SK-N-SH (cell line): ENCODE data around the gene TMEM129. TPM values are rescaled to one million over a fixed set of nuclear protein-coding genes. Genes with fewer than 3 reads are reported as not detected.

Source experiments
- CTCF ChIA-PET: fragments of 300-600, 350-600 bp; formaldehyde crosslinking; extraction: SDS; loops from one replicate; lab custom pipeline; 2021; lab: Yijun Ruan, JAX
- POLR2A ChIA-PET: fragments of 350-600 bp; sonication (Branson Sonifier 250); formaldehyde crosslinking; extraction: SDS; loops from one replicate; lab custom pipeline; 2020; ENCODE audit warnings: antibody characterized with exemption, inconsistent platforms; lab: Yijun Ruan, JAX
- DNase-seq: peaks from one replicate; pipeline ENCODE4 v3.0.0; 2012
- H2AFZ ChIP-seq: fragments of 200-600 bp; sonication (generic); 2 replicates; pipeline ENCODE4 v1.8.1; 2016; ENCODE audit warnings: antibody characterized with exemption, mild to moderate bottlenecking, low read depth
- H3F3A ChIP-seq: fragments of 200-600 bp; sonication (generic); replicated peaks from 2 replicates; pipeline ENCODE3; 2016; ENCODE audit warnings: antibody characterized with exemption, mild to moderate bottlenecking; ENCODE audit not compliant: insufficient read depth
- H3K27ac ChIP-seq, 2 experiments: fragments of 200-500 bp in 1 of 2; fragments of 200-600 bp in 1 of 2; sonication (Bioruptor generic) in 1 of 2; sonication (generic), shearing (Covaris generic) in 1 of 2; 2 replicates each; pipeline versions ENCODE4 v1.5.1 to v1.6.1; 2014 to 2016; ENCODE audit warnings: low read depth in 2 of 2, inconsistent platforms in 1 of 2, low read length in 1 of 2, mild to moderate bottlenecking in 1 of 2, mixed read lengths in 1 of 2
- H3K27me3 ChIP-seq: fragments of 200-600 bp; sonication (generic), shearing (Covaris generic); 2 replicates; pipeline ENCODE4 v1.6.1; 2016; ENCODE audit warnings: mixed run types; ENCODE audit not compliant: insufficient read depth
- H3K36me3 ChIP-seq, 2 experiments: fragments of 200-500 bp in 1 of 2; fragments of 200-600 bp in 1 of 2; sonication (Bioruptor generic) in 1 of 2; sonication (generic) in 1 of 2; replicated peaks in 1 of 2; 2 replicates each; pipeline versions ENCODE3 to v1.5.1; 2014 to 2016; ENCODE audit warnings: low read length in 1 of 2, mild to moderate bottlenecking in 1 of 2; ENCODE audit not compliant: insufficient read depth in 2 of 2, control insufficient read depth in 1 of 2
- H3K4me1 ChIP-seq, 2 experiments: fragments of 200-500 bp in 1 of 2; fragments of 200-600 bp in 1 of 2; sonication (Bioruptor generic) in 1 of 2; sonication (generic), shearing (Covaris generic) in 1 of 2; 2 replicates each; pipeline versions ENCODE4 v1.5.1 to v1.6.1; 2014 to 2016; ENCODE audit warnings: low read depth in 1 of 2, low read length in 1 of 2, mixed run types in 1 of 2; ENCODE audit not compliant: insufficient read depth in 2 of 2, control insufficient read depth in 1 of 2
- H3K4me2 ChIP-seq: fragments of 200-600 bp; sonication (generic), shearing (Covaris generic); 2 replicates; pipeline ENCODE4 v1.6.1; 2017; ENCODE audit warnings: mixed run types
- H3K4me3 ChIP-seq, 2 experiments: fragments of 200-500 bp in 1 of 2; fragments of 200-600 bp in 1 of 2; sonication (Bioruptor generic) in 1 of 2; sonication (generic), shearing (Covaris generic) in 1 of 2; 2 replicates each; pipeline versions ENCODE4 v1.5.1 to v1.8.1; 2014 to 2016; ENCODE audit warnings: low read depth in 2 of 2, inconsistent platforms in 1 of 2, low read length in 1 of 2, mild to moderate bottlenecking in 1 of 2, mixed read lengths in 1 of 2, moderate library complexity in 1 of 2
- H3K79me2 ChIP-seq: fragments of 200-600 bp; sonication (generic); 2 replicates; pipeline ENCODE4 v1.8.1; 2017; ENCODE audit warnings: mild to moderate bottlenecking; ENCODE audit not compliant: insufficient read depth
- H3K9ac ChIP-seq: fragments of 200-600 bp; sonication (generic); 2 replicates; pipeline ENCODE4 v1.6.1; 2017; ENCODE audit warnings: mixed run types
- H3K9me2 ChIP-seq: fragments of 200-600 bp; sonication (generic); 2 replicates; pipeline ENCODE4 v1.6.1; 2017; ENCODE audit warnings: mixed run types
- H3K9me3 ChIP-seq: fragments of 200-600 bp; sonication (generic); 2 replicates; pipeline ENCODE4 v1.6.1; 2017; ENCODE audit warnings: mixed run types, mild to moderate bottlenecking, moderate library complexity
- H4K20me1 ChIP-seq: fragments of 200-600 bp; sonication (generic); 2 replicates; pipeline ENCODE4 v1.6.1; 2017; ENCODE audit warnings: mild to moderate bottlenecking, mixed run types; ENCODE audit not compliant: insufficient read depth
- ELF1 ChIP-seq: IDR thresholded peaks from 2 replicates; pipeline ENCODE4 v1.4.0; 2012
- MEF2A ChIP-seq: IDR thresholded peaks from 2 replicates; pipeline ENCODE4 v1.4.0; 2012; ENCODE audit warnings: low read depth, borderline replicate concordance
- NRF1 ChIP-seq: IDR thresholded peaks from 2 replicates; pipeline ENCODE4 v1.6.1; 2012; ENCODE audit warnings: low read depth, mild to moderate bottlenecking, low read length
- POLR2AphosphoS5 ChIP-seq: IDR thresholded peaks from 2 replicates; pipeline ENCODE4 v1.6.1; 2012; ENCODE audit warnings: low read depth, low read length
- RFX5 ChIP-seq: IDR thresholded peaks from 2 replicates; pipeline ENCODE4 v1.6.1; 2012; ENCODE audit warnings: mild to moderate bottlenecking, improper control_type of control experiment, low read length
- TCF12 ChIP-seq: IDR thresholded peaks from 2 replicates; pipeline ENCODE4 v1.4.0; 2012
- TEAD4 ChIP-seq: IDR thresholded peaks from 2 replicates; pipeline ENCODE4 v1.4.0; 2012; ENCODE audit warnings: mild to moderate bottlenecking, borderline replicate concordance; ENCODE audit not compliant: insufficient read depth
- YY1 ChIP-seq: IDR thresholded peaks from 2 replicates; pipeline ENCODE4 v1.4.0; 2012; ENCODE audit warnings: low read depth, mild to moderate bottlenecking
- WGBS: methylation state at CpG from one replicate; pipeline ENCODE4 v1.1.6; 2017; ENCODE audit warnings: low lambda C conversion rate; 5-methylcytosine and 5-hydroxymethylcytosine counted together
- polyA plus RNA-seq, 3 experiments: library from polyadenylated mRNA; depleted of rRNA; stranded (reverse); fragments of >200 nt; gene quantifications; 2 replicates each; pipeline ENCODE4 v1.2.3, GENCODE V29; 2012
- TF ChIP-seq, protein P1 (sequence below): IDR thresholded peaks from 2 replicates; pipeline ENCODE4 v1.4.0; 2012; ENCODE audit warnings: low read depth

Gene TMEM129
- polyA plus RNA-seq, 1 of the 3 experiments (the other 2 are of a cell fraction) = 36.5 TPM

DNA sequence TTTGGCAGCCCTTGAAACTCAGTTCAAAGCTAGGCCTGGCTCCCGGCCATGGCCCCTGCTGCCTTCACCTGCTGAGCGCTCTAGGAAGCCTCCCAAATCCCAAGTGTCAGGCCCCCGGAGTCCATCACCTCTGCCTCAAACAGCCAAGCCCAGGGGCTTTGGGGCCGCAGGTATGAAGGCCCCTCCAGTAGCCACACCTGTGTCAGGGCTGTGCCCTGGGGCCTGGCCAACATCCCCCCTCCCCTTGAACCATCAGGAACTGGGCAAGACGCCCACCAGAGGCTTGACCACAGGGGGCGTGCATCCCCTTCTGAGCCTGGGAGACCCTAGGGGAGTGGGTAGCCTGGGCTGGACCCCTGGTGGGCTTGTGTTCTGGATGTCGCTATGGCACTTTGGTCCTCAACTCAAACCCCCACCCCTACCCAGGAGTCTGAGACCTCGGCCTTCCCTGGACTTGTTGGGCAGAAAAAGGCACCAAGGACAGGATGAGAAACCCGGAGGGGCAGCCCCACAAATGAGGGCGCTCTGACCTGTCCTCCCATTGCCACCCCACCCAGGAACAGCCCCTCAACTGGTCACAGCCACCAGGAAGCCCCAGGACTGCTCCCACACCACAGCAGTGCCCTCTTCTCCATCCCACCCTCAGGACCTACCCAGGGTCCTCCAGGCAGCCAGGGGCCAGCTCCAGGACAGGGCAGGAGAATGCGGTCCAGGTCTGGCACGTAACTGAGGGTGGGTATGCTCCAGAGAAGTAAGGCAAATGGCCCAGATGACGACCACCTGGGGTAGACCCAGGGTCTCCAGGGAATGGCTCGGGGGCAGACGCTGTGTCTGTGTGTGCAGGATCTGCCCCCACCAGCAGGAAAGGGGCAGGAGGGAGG lies 4.8 kb downstream of the TMEM129 start:
- no peak overlapping the region for H3K4me2 ChIP-seq
- H3F3A ChIP-seq = peaks cover 24% of the 10 kb centered on the region
- H3K9ac ChIP-seq = no peak overlapping the region
- peak; percentile 33 for DNase-seq
- H3K79me2 ChIP-seq = peaks cover 79% of the 10 kb centered on the region
- H2AFZ ChIP-seq = no peak overlapping the region
- H3K36me3 ChIP-seq = peaks cover 7 to 32% of the 10 kb centered on the region in 2 experiments
- H3K9me3 ChIP-seq = no peaks in the 10 kb centered on the region
- H3K27ac ChIP-seq = no peak overlapping the region
- no peaks in the 10 kb centered on the region for H3K27me3 ChIP-seq
- WGBS = 93% methylated on average over 8 of the region's 15 CpGs
- H3K4me1 ChIP-seq = peaks cover 6 to 33% of the 10 kb centered on the region in 2 experiments; a peak in 2 of 4 replicates
- no peaks in the 10 kb centered on the region for H3K9me2 ChIP-seq
- no peak overlapping the region for H3K4me3 ChIP-seq
- POLR2A ChIA-PET = interaction anchor here (0.5 kb wide), 1 partner anchor 23 kb away, joined by 3 read pairs; no protein-coding TSS in a partner anchor
- H4K20me1 ChIP-seq = peaks cover 2% of the 10 kb centered on the region; the same call in 1 of the 2 replicates
- TF ChIP-seq TEAD4 = no peak
- TF ChIP-seq RFX5 = no peak
- TF ChIP-seq YY1 = no peak
- no peak for TF ChIP-seq NRF1
- TF ChIP-seq MEF2A = no peak
- TF ChIP-seq TCF12 = no peak
- no peak for TF ChIP-seq ELF1
- TF ChIP-seq, all 33 proteins: peak for 0
- CTCF ChIA-PET = interaction anchor here (1.4 to 15.1 kb wide), 2 partner anchors 10 to 24 kb away, joined by 5 to 232 read pairs; no protein-coding TSS in a partner anchor

DNA sequence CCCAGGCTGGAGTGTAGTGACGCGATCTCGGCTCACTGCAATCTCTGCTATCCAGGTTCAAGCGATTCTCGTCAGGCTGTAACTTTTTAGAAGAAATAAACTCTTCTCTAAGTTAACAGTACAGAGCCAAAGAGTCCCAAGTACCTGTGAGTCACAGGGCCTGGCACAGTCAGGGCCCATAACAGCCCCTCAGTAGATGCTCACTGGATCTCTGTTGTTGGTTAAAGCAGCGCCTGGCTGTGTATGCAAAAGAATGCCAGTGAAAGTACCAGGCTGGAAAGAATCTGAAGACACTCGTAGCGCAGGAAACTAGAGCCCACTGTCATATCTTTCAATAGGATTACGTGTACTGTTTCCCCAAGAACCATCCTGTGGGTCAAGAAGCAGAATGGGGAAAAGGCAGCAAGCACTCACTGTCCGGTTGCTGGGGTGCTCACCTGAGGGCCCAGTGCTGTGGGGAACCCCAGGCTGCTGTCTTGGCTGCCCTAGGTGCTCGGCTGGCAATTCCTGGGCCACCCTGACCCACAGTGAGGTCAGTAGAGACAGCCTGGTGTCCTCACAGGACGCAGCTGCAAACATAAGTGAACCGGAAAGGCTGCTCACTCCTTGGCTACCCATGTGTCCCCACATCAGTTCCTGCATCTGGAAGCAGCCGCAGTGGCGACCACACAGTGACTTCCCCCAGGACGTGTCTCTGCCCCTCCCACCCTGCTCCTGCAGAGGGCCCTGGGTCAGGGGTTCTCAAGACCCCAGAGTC lies 5.9 kb downstream of the TMEM129 start:
- Histone ChIP-seq H3K4me3 (no peak overlapping the region), H3K9ac (no peak overlapping the region), H3F3A (peaks cover 24% of the 10 kb centered on the region), H3K9me3 (no peaks in the 10 kb centered on the region), H4K20me1 (peaks cover 9% of the 10 kb centered on the region), H3K9me2 (no peaks in the 10 kb centered on the region), H2AFZ (no peak overlapping the region), H3K27ac (peak overlapping the region in 1 of 2 experiments; percentile 12; a peak in 1 of 4 replicates), H3K36me3 (peaks cover 12 to 32% of the 10 kb centered on the region in 2 experiments), H3K27me3 (no peaks in the 10 kb centered on the region), H3K4me1 (peaks cover 11 to 40% of the 10 kb centered on the region in 2 experiments; a peak in 2 of 4 replicates), H3K4me2 (no peak overlapping the region), H3K79me2 (peaks cover 86% of the 10 kb centered on the region)
- DNase-seq = no peak
- WGBS = 89% methylated on average over 9 of the region's 16 CpGs
- 0 out of 2 replicates have a peak, but pooled peaks have one; percentile 9 for TF ChIP-seq POLR2AphosphoS5
- TF ChIP-seq, protein P1, sequence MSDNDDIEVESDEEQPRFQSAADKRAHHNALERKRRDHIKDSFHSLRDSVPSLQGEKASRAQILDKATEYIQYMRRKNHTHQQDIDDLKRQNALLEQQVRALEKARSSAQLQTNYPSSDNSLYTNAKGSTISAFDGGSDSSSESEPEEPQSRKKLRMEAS = no peak
- ChIA-PET CTCF (no interaction called here), POLR2A (no interaction called here)
